Effector memory CD4-positive, alpha-beta T cell (primary cell): ENCODE results near the gene FZD7.

Source experiments
- DNase-seq, 3 donors: peaks; one replicate each; pipeline ENCODE4 v3.0.0-alpha.2; 2020
- H3K27ac ChIP-seq: 2 replicates; pipeline ENCODE4 v1.7.0; 2013; ENCODE audit warnings: mild to moderate bottlenecking, low read length, moderate library complexity; ENCODE audit not compliant: insufficient read depth, poor library complexity, severe bottlenecking
- H3K27me3 ChIP-seq: replicated peaks from 2 replicates; pipeline ENCODE4 v1.7.0; 2013; ENCODE audit warnings: mild to moderate bottlenecking, low read length; ENCODE audit not compliant: insufficient read depth, control insufficient read depth, poor library complexity, severe bottlenecking
- H3K36me3 ChIP-seq: 2 replicates; pipeline ENCODE4 v1.7.0; 2013; ENCODE audit warnings: mild to moderate bottlenecking, low read length, moderate library complexity; ENCODE audit not compliant: control insufficient read depth, insufficient read depth
- H3K4me1 ChIP-seq: 2 replicates; pipeline ENCODE4 v1.7.0; 2013; ENCODE audit warnings: low read length, mild to moderate bottlenecking; ENCODE audit not compliant: control insufficient read depth, insufficient read depth, poor library complexity, severe bottlenecking
- H3K4me3 ChIP-seq: 2 replicates; pipeline ENCODE4 v1.7.0; 2013; ENCODE audit warnings: low read length, low read depth, mild to moderate bottlenecking; ENCODE audit not compliant: insufficient read depth, poor library complexity, severe bottlenecking
- H3K9me3 ChIP-seq: 2 replicates; pipeline ENCODE4 v1.7.0; 2013; ENCODE audit warnings: mild to moderate bottlenecking, low read length, moderate library complexity; ENCODE audit not compliant: control insufficient read depth

The FZD7 gene

DNA sequence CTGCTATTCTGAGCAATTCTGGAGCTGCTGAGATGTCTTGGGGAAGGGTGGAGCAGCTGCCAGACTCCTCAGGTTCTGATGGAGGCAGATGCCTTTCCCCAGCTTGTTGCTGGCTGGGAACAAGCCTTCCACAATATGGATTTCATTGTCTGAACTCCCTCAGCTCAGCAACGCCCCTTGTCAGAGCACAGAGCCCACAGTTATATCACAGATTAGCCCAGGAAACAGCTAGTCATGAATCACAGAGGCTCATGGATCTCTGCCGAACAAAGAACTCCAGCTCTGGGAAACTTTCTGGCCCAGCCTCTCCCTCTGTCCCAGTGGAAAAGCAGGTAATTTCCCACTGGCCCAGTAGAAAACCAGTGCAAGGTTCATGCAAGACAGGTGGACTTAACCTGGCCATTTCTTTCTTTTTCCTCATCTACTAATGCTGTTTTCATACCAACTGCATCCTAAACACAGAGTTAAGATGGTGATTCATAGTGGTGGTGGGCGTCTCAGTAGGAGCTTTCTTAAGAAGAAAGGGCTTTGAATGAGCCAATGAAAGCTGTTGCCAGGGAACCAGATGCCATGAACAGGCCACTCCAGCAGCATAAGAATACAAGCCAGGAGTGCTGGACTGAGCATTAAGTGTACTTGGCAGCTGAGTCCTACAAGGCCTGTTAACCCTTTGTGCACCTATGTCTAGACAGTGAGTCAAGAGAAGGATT is 30.7 kb downstream of the FZD7 start:
- H3K27me3 ChIP-seq, result no peaks in the 10 kb centered on the region
- no peak overlapping the region for H3K27ac ChIP-seq
- no peak for DNase-seq
- H3K4me1 ChIP-seq, result no peaks in the 10 kb centered on the region
- H3K4me3 ChIP-seq, result no peak overlapping the region
- H3K36me3 ChIP-seq, result no peaks in the 10 kb centered on the region
- no peaks in the 10 kb centered on the region for H3K9me3 ChIP-seq

DNA sequence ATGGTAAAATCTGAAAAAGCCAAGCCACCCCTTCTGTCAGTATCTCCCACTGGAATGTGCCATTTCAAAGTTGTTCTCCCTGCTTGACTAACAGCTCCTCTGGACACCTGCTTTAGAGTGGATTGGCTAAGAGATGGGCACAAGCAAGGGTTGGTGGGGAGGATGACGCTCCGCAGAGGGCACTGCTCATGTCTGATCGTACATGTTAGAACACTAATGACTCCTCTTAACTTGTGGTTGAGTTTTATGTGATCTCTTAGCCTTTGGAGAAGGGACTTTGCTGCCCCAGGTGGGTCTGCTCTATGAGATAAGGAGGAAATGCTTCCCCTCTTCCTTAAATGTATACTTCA is 31.2 kb downstream of the FZD7 start:
- Histone ChIP-seq H3K27me3 (no peaks in the 10 kb centered on the region), H3K4me3 (no peak overlapping the region), H3K36me3 (no peaks in the 10 kb centered on the region), H3K27ac (no peak overlapping the region), H3K4me1 (no peaks in the 10 kb centered on the region), H3K9me3 (no peaks in the 10 kb centered on the region)
- DNase-seq, result no peak

DNA sequence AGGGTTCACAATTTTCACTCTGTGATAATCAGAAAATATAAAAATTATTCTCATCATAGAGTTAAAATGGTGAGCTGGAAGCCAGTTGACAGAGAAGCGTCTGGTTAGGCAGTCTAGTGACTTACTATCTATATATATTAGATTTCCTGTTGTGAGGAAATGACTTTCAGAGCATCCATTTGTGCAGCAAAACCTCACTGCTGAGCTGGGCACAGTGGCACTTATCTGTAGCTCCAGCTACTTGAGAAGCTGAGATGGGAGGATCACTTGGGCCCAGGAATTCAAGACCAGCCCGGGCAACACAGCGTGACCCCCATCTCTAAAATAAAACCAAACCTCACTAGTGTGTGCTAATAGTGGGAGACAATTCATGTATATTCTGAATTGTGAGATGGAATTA is 32.2 kb downstream of the FZD7 start:
- Histone ChIP-seq H3K36me3 (no peaks in the 10 kb centered on the region), H3K9me3 (no peaks in the 10 kb centered on the region), H3K27me3 (no peaks in the 10 kb centered on the region), H3K27ac (no peak overlapping the region), H3K4me3 (no peak overlapping the region), H3K4me1 (no peaks in the 10 kb centered on the region)
- DNase-seq, result no peak

DNA sequence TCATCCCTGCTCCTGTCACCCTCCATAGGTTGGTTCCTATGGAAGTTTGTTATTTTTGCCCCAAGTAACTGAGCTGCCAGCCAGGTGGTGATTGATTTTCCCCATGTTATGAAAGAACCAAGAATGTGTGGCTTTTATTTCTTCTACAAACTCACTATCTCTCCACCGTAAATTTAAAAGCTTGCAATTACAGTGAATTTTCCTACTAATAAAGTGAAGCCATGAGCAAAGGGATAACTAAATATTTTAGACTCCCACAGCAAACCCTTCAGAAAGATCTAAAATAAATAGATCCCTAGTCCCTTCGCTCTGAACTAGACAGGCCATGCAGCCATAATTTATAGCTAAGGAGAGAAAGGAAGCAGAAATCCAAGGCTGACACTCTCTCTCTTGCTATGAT is 33.2 kb downstream of the FZD7 start:
- no peaks in the 10 kb centered on the region for H3K9me3 ChIP-seq
- H3K27ac ChIP-seq, result no peak overlapping the region
- H3K36me3 ChIP-seq, result no peaks in the 10 kb centered on the region
- H3K27me3 ChIP-seq, result no peaks in the 10 kb centered on the region
- no peaks in the 10 kb centered on the region for H3K4me1 ChIP-seq
- H3K4me3 ChIP-seq, result no peak overlapping the region
- DNase-seq, result no peak

DNA sequence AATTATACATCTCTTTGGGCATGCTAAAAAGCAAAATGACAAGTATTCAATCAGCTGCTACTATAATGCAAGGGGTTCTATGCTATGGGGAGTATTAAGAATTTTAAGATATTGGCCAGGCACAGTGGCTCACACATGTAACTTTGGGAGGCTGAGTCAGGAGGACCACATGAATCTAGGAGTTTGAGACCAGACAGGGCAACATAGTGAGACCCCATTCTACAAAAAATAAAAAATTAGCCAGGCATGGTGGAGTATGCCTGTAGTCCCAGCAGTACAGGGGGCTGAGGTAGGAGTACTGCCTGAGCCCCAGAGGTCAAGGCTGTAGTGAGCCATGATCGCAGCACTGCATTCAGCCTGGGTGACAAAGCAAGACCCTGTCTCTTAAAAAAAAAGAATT is 33.9 kb downstream of the FZD7 start:
- H3K27ac ChIP-seq, result no peak overlapping the region

DNA sequence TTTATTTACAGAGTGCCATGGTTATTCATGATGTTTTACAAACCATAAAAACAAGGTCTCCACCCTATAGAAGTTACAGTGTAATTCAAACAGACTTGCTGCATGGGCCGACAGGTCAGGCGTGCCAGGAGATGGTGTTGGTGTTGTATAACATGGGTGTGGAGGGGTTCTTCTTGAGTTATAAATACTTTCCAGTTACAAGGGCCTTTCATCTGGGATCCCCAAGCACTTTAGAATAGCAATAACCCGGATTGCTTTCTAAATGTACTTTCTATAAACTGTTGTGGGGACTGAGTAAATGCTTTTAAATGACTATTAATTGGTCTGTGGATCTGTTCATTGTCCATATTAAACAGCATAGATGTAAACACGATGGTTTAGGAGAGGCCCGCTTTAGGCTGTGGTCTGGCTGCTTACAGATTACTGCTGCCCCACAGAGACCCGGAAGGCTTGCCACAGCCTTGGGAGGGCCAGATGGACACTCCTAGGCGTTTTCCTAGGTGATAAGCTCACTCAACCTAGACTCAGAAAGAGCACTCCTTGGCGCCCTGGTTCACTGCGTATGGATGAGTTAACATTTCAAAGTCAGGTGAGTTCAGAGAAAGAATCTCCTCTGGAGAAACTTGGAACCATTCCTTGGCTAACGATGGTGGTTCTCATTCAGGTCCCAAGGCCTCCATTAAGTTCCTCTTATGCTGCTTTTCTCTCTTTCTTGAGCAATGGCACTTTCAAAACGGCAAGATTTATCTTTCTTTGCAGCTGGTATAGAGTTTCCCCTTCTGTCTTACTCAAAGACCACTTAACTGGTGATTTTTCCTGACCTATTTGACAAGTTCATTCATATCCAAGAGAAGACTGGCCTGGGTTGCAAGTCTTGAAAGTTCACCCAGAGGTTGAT is 35.8 kb downstream of the FZD7 start:
- H3K4me1 ChIP-seq, result no peaks in the 10 kb centered on the region
- DNase-seq, result no peak
- no peaks in the 10 kb centered on the region for H3K9me3 ChIP-seq
- H3K27me3 ChIP-seq, result no peaks in the 10 kb centered on the region
- H3K4me3 ChIP-seq, result no peak overlapping the region
- H3K27ac ChIP-seq, result no peak overlapping the region
- no peaks in the 10 kb centered on the region for H3K36me3 ChIP-seq

More for the DNA sequence above, 33.9 kb downstream of the FZD7 start:
- Histone ChIP-seq H3K4me1 (no peaks in the 10 kb centered on the region), H3K4me3 (no peak overlapping the region), H3K36me3 (no peaks in the 10 kb centered on the region), H3K9me3 (no peaks in the 10 kb centered on the region), H3K27me3 (no peaks in the 10 kb centered on the region)
- DNase-seq, result no peak

DNA sequence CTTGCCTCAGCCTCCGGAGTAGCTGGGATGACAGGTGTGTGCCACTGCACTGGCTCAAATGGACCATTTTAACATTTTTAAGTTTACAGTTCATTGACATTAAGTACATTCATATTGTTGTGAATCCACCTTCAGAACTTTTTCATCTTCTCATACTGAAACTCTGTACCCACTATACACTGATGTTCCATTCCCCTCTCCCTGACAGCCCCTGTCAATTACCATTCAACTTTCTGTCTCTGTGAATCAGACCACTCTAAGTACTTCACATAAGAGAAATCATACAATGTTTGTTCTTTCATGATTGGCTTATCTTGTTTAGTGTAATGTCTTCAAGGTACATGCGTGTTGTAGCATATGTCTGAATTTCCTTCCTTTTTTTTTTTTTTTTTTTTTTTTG is 37.5 kb downstream of the FZD7 start:
- H3K36me3 ChIP-seq, result no peaks in the 10 kb centered on the region
- no peak overlapping the region for H3K4me3 ChIP-seq
- no peaks in the 10 kb centered on the region for H3K27me3 ChIP-seq
- DNase-seq, result no peak
- no peaks in the 10 kb centered on the region for H3K9me3 ChIP-seq
- H3K27ac ChIP-seq, result no peak overlapping the region
- H3K4me1 ChIP-seq, result no peaks in the 10 kb centered on the region

DNA sequence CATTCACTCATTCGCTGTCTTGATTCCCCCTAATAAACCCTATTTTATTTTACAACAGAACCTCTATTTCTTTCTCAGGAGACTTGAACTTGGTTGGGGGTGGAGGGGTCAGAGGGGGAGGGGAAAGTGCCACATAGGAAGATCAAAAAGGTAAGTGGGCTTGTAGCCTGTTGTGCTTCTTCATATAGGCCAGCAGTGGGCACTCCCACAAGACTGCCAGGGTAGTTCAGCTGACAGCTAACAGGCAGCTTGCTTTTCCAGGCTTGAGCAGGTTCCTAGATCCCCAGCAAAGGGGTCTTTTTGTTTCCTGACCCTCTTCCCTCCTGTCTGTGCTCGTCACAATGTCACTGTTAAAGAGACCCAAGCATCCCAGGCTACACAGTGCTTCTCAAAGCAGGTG is 38.6 kb downstream of the FZD7 start:
- Histone ChIP-seq H3K9me3 (no peaks in the 10 kb centered on the region), H3K4me1 (no peaks in the 10 kb centered on the region), H3K27ac (no peak overlapping the region)

DNA sequence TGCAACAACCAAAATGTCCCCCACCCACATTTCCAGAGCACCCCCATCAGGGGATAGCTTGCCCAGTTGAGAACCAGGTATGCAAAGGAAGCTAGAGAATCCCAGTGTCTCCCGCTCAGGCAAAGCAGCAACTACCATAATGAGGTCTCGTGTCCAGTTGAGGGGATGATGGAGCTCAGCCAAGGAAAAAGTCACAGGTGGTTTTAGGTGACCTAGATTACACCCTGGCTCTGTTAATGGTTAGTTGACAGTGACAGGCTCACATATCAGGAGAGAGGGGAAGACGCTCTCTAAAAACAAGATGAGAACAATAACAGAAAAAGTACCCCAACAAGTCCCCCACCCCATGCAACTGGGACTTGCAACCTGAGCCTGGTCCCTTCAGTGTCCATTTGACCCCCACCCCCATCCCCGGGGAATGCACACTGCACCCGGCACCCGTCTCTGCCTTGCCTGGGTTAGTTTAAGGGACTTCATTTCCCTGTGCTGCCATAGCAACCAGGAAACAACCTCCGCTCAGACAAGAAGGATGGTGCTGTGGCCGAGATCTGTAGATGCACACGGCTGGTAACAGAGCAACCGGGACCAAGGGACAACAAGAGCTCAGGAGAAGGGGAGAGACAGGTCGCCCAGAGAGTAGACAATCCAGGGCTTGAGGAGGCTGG is 39.2 kb downstream of the FZD7 start, which contains the start of gene KIAA2012:
Gene KIAA2012, plus strand, starts transcription at position 519 of the 665 bp plus-strand sequence. CDS start 373 bp downstream, outside the sequence.
- Histone ChIP-seq H3K4me1 (no peaks in the 10 kb centered on the region), H3K27me3 (no peaks in the 10 kb centered on the region), H3K4me3 (no peak within 1 kb of the TSS), H3K9me3 (no peaks in the 10 kb centered on the region), H3K36me3 (no peaks in the 10 kb centered on the region), H3K27ac (no peak within 1 kb of the TSS)
- DNase-seq, result no peak

More for the DNA sequence above, 38.6 kb downstream of the FZD7 start:
- DNase-seq, result no peak
- Histone ChIP-seq H3K4me3 (no peak overlapping the region), H3K27me3 (no peaks in the 10 kb centered on the region), H3K36me3 (no peaks in the 10 kb centered on the region)

DNA sequence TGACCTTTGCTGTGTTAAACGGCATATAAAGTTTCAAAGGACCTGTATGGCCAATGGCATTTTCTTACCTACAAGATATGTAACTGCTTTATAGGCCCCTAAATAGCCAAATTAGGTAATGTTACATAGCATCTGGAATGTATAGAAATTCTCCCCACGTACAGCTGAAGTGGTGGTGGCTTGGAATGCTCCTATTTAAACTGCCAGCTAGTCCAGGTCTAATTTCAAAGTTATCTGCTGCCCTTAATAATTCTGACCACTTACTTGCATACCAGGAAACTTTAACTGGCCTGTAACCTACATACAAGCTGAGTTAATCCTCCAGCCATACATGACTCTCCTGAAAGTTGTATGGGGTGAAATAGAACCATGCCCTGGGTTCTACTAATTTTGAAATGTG is 40.7 kb downstream of the FZD7 start:
- Histone ChIP-seq H3K4me1 (no peaks in the 10 kb centered on the region), H3K9me3 (no peaks in the 10 kb centered on the region), H3K27me3 (no peaks in the 10 kb centered on the region), H3K4me3 (no peak overlapping the region), H3K36me3 (no peaks in the 10 kb centered on the region), H3K27ac (no peak overlapping the region)
- no peak for DNase-seq
